Measurements from ENCODE around the gene CALR.

DNA sequence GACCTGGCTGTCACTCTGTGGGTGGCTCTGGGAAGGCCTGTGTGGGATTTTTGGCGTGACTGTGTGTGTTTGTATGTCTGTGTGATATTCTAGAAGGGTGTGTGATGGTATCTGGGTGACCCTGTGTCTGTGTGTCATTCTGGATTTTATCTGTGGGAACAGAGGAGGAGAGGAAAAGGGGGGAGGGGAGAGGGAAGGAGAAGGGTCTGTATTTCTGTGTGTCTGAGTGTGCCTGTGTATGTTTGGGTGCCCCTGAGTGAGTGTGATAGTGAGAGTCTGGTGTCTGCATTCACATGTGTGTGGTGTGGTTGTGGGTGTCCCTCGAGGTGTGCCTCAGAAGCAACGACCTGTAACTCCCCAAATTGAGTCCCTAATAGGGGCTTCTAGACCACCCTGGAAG, 48.8 kb downstream of the CALR start:
- TF ChIP-seq, protein P1, sequence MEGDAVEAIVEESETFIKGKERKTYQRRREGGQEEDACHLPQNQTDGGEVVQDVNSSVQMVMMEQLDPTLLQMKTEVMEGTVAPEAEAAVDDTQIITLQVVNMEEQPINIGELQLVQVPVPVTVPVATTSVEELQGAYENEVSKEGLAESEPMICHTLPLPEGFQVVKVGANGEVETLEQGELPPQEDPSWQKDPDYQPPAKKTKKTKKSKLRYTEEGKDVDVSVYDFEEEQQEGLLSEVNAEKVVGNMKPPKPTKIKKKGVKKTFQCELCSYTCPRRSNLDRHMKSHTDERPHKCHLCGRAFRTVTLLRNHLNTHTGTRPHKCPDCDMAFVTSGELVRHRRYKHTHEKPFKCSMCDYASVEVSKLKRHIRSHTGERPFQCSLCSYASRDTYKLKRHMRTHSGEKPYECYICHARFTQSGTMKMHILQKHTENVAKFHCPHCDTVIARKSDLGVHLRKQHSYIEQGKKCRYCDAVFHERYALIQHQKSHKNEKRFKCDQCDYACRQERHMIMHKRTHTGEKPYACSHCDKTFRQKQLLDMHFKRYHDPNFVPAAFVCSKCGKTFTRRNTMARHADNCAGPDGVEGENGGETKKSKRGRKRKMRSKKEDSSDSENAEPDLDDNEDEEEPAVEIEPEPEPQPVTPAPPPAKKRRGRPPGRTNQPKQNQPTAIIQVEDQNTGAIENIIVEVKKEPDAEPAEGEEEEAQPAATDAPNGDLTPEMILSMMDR (IDR thresholded peaks at IDR 0.05; ENCODE audit: extremely low read depth in 1 of 2, insufficient read depth in 1 of 2, low read depth in 1 of 2, low read length in 2 of 2): no peak
- TF ChIP-seq POLR2A (IDR thresholded peaks at IDR 0.05; ENCODE audit: low read depth, low read length) (no peak), EZH2 (IDR thresholded peaks at IDR 0.05; ENCODE audit: borderline replicate concordance, low read depth, low read length, severe bottlenecking) (no peak), JUN (IDR thresholded peaks at IDR 0.05; ENCODE audit: borderline replicate concordance, insufficient read depth, insufficient read length, low read depth) (no peak), POLR2AphosphoS5 (IDR thresholded peaks at IDR 0.05; ENCODE audit: insufficient read depth, low read depth, low read length) (no peak), FOS (IDR thresholded peaks at IDR 0.05; ENCODE audit: borderline replicate concordance, insufficient read depth, low read length) (no peak), GATA2 (IDR thresholded peaks at IDR 0.05; ENCODE audit: insufficient read depth, insufficient read length, low read depth, low read length) (no peak)

Data from endothelial cell of umbilical vein (primary cell).